NCI-H748 (cell line): Measurements from ENCODE around the gene LYPLA2.
"Not testable (repeated sequence)": the region's sequence is repeated elsewhere in the genome, so short reads cannot be mapped to it uniquely, and the experiment has no call there.

Experiments
- DNase-seq: peaks from one replicate; lab custom pipeline; 2025; ENCODE audit not compliant: unreplicated experiment; lab: John Stamatoyannopoulos, UW

LYPLA2 gene

GRCh38 chr1:23825762-23826522 lies 35.0 kb downstream of the LYPLA2 start:
- DNase-seq: no peak

GRCh38 chr1:23826590-23826989 lies 35.6 kb downstream of the LYPLA2 start:
- not testable (repeated sequence) for DNase-seq

GRCh38 chr1:23827717-23828116 lies 36.8 kb downstream of the LYPLA2 start:
- DNase-seq: no peak

GRCh38 chr1:23834156-23834555 lies 43.2 kb downstream of the LYPLA2 start:
- not testable (repeated sequence) for DNase-seq

GRCh38 chr1:23836037-23836436 lies 45.1 kb downstream of the LYPLA2 start:
- DNase-seq: no peak

- no peak for DNase-seq
Observed at GRCh38 chr1:23837908-23838307, 47.0 kb downstream of the LYPLA2 start.

- peak; percentile 50 for DNase-seq
Observed at GRCh38 chr1:23838401-23838866, 47.5 kb downstream of the LYPLA2 start.

GRCh38 chr1:23843644-23844043 lies 52.7 kb downstream of the LYPLA2 start:
- no peak for DNase-seq
